Activated naive CD4-positive, alpha-beta T cell treated with anti-CD3 and anti-CD28 coated beads, Interleukin-2, amount 10 ng/mL, durations not matched to agents 7 days and 5 days (primary cell): ENCODE data around the gene CDH12.
"Not testable (repeated sequence)": the region's sequence is repeated elsewhere in the genome, so short reads cannot be mapped to it uniquely, and the experiment has no call there.

ENCODE experiments used
- CTCF ChIA-PET: fragments of 350-600 bp; sonication (Branson Sonifier 250); formaldehyde crosslinking; loops from one replicate; lab custom pipeline; 2021; ENCODE audit warnings: antibody characterized with exemption; lab: Charles Lee
- DNase-seq: peaks from one replicate; pipeline ENCODE4 v3.0.0-alpha.2; 2020
- H3K27ac Mint-ChIP-seq: one replicate; pipeline ENCODE4 v1.8.0; 2021; ENCODE audit warnings: mild to moderate bottlenecking, moderate library complexity, mixed read lengths
- H3K27me3 Mint-ChIP-seq: one replicate; pipeline ENCODE4 v1.8.0; 2021; ENCODE audit warnings: mild to moderate bottlenecking, mixed read lengths
- H3K36me3 Mint-ChIP-seq: one replicate; pipeline ENCODE4 v1.8.0; 2021; ENCODE audit warnings: mixed read lengths
- H3K4me1 Mint-ChIP-seq: one replicate; pipeline ENCODE4 v1.8.0; 2021; ENCODE audit warnings: mixed read lengths
- H3K4me3 Mint-ChIP-seq: one replicate; pipeline ENCODE4 v1.8.0; 2021; ENCODE audit warnings: mild to moderate bottlenecking, moderate library complexity, mixed read lengths
- H3K9me3 Mint-ChIP-seq: one replicate; pipeline ENCODE4 v1.8.0; 2021; ENCODE audit warnings: mixed read lengths

Gene CDH12

GRCh38 chr5:22651355-22651754, 201.8 kb downstream of the CDH12 start:
- no peak overlapping the region for H3K4me3 Mint-ChIP-seq
- no peak overlapping the region for H3K27ac Mint-ChIP-seq

GRCh38 chr5:22650511-22650910, 202.6 kb downstream of the CDH12 start:
- peaks cover 8% of the 10 kb centered on the region for H3K9me3 Mint-ChIP-seq
- H3K27ac Mint-ChIP-seq, result no peak overlapping the region
- CTCF ChIA-PET, result no interaction called here
- no peak overlapping the region for H3K4me3 Mint-ChIP-seq
- no peaks in the 10 kb centered on the region for H3K4me1 Mint-ChIP-seq
- no peak for DNase-seq
- H3K36me3 Mint-ChIP-seq, result no peaks in the 10 kb centered on the region
- H3K27me3 Mint-ChIP-seq, result no peaks in the 10 kb centered on the region

More at GRCh38 chr5:22651355-22651754, 201.8 kb downstream of the CDH12 start:
- DNase-seq, result no peak
- CTCF ChIA-PET, result no interaction called here
- Mint-ChIP-seq H3K36me3 (no peaks in the 10 kb centered on the region), H3K27me3 (no peaks in the 10 kb centered on the region), H3K9me3 (peaks cover 10% of the 10 kb centered on the region), H3K4me1 (no peaks in the 10 kb centered on the region)

GRCh38 chr5:22649074-22649473, 204.1 kb downstream of the CDH12 start:
- Mint-ChIP-seq H3K9me3 (peaks cover 7% of the 10 kb centered on the region), H3K4me3 (no peak overlapping the region), H3K27me3 (no peaks in the 10 kb centered on the region), H3K27ac (no peak overlapping the region), H3K36me3 (no peaks in the 10 kb centered on the region), H3K4me1 (no peaks in the 10 kb centered on the region)
- CTCF ChIA-PET, result no interaction called here
- no peak for DNase-seq

- Mint-ChIP-seq H3K36me3 (no peaks in the 10 kb centered on the region), H3K9me3 (peaks cover 2% of the 10 kb centered on the region), H3K4me3 (no peak overlapping the region), H3K4me1 (no peaks in the 10 kb centered on the region), H3K27ac (no peak overlapping the region), H3K27me3 (no peaks in the 10 kb centered on the region)
- DNase-seq, result no peak
- CTCF ChIA-PET, result no interaction called here
Observed at GRCh38 chr5:22644859-22645258, 208.3 kb downstream of the CDH12 start.

- no peak for DNase-seq
- H3K4me3 Mint-ChIP-seq, result no peak overlapping the region
- no peaks in the 10 kb centered on the region for H3K27me3 Mint-ChIP-seq
- H3K9me3 Mint-ChIP-seq, result peaks cover 4% of the 10 kb centered on the region
- no peak overlapping the region for H3K27ac Mint-ChIP-seq
- no peaks in the 10 kb centered on the region for H3K4me1 Mint-ChIP-seq
- no peaks in the 10 kb centered on the region for H3K36me3 Mint-ChIP-seq
- CTCF ChIA-PET, result no interaction called here
Observed at GRCh38 chr5:22643356-22643755, 209.8 kb downstream of the CDH12 start.

- H3K36me3 Mint-ChIP-seq, result no peaks in the 10 kb centered on the region
- H3K27ac Mint-ChIP-seq, result no peak overlapping the region
- H3K9me3 Mint-ChIP-seq, result peaks cover 6% of the 10 kb centered on the region
- H3K27me3 Mint-ChIP-seq, result no peaks in the 10 kb centered on the region
- no peak overlapping the region for H3K4me3 Mint-ChIP-seq
- H3K4me1 Mint-ChIP-seq, result no peaks in the 10 kb centered on the region
- CTCF ChIA-PET, result no interaction called here
- no peak for DNase-seq
Observed at GRCh38 chr5:22631683-22632082, 221.5 kb downstream of the CDH12 start.

GRCh38 chr5:22627029-22627428, 226.1 kb downstream of the CDH12 start:
- no peak overlapping the region for H3K27ac Mint-ChIP-seq

GRCh38 chr5:22625451-22625850, 227.7 kb downstream of the CDH12 start:
- H3K36me3 Mint-ChIP-seq, result no peaks in the 10 kb centered on the region
- peaks cover 24% of the 10 kb centered on the region for H3K9me3 Mint-ChIP-seq
- H3K27ac Mint-ChIP-seq, result no peak overlapping the region
- CTCF ChIA-PET, result no interaction called here
- no peak for DNase-seq
- no peaks in the 10 kb centered on the region for H3K27me3 Mint-ChIP-seq
- H3K4me3 Mint-ChIP-seq, result no peak overlapping the region
- H3K4me1 Mint-ChIP-seq, result no peaks in the 10 kb centered on the region

More at GRCh38 chr5:22627029-22627428, 226.1 kb downstream of the CDH12 start:
- H3K4me1 Mint-ChIP-seq, result no peaks in the 10 kb centered on the region
- CTCF ChIA-PET, result no interaction called here
- H3K9me3 Mint-ChIP-seq, result peaks cover 24% of the 10 kb centered on the region
- DNase-seq, result no peak
- H3K4me3 Mint-ChIP-seq, result no peak overlapping the region
- H3K36me3 Mint-ChIP-seq, result no peaks in the 10 kb centered on the region
- H3K27me3 Mint-ChIP-seq, result no peaks in the 10 kb centered on the region

GRCh38 chr5:22621084-22621483, 232.1 kb downstream of the CDH12 start:
- no peaks in the 10 kb centered on the region for H3K27me3 Mint-ChIP-seq

GRCh38 chr5:22615964-22616363, 237.2 kb downstream of the CDH12 start:
- H3K27me3 Mint-ChIP-seq, result no peaks in the 10 kb centered on the region
- H3K9me3 Mint-ChIP-seq, result peaks cover 1% of the 10 kb centered on the region
- no peak for DNase-seq
- CTCF ChIA-PET, result no interaction called here
- H3K4me1 Mint-ChIP-seq, result no peaks in the 10 kb centered on the region
- no peaks in the 10 kb centered on the region for H3K36me3 Mint-ChIP-seq
- H3K4me3 Mint-ChIP-seq, result no peak overlapping the region
- no peak overlapping the region for H3K27ac Mint-ChIP-seq

More at GRCh38 chr5:22621084-22621483, 232.1 kb downstream of the CDH12 start:
- Mint-ChIP-seq H3K9me3 (peaks cover 18% of the 10 kb centered on the region), H3K36me3 (no peaks in the 10 kb centered on the region), H3K4me3 (no peak overlapping the region), H3K4me1 (no peaks in the 10 kb centered on the region), H3K27ac (no peak overlapping the region)
- CTCF ChIA-PET, result no interaction called here
- DNase-seq, result no peak

- no peak overlapping the region for H3K4me3 Mint-ChIP-seq
Observed at GRCh38 chr5:22614486-22615094, 238.6 kb downstream of the CDH12 start.

GRCh38 chr5:22612928-22613327, 240.2 kb downstream of the CDH12 start:
- no peaks in the 10 kb centered on the region for H3K36me3 Mint-ChIP-seq
- no peaks in the 10 kb centered on the region for H3K9me3 Mint-ChIP-seq
- no peaks in the 10 kb centered on the region for H3K4me1 Mint-ChIP-seq
- no peaks in the 10 kb centered on the region for H3K27me3 Mint-ChIP-seq
- H3K4me3 Mint-ChIP-seq, result no peak overlapping the region
- no peak for DNase-seq
- H3K27ac Mint-ChIP-seq, result no peak overlapping the region
- CTCF ChIA-PET, result no interaction called here

More at GRCh38 chr5:22614486-22615094, 238.6 kb downstream of the CDH12 start:
- H3K9me3 Mint-ChIP-seq, result peaks cover 1% of the 10 kb centered on the region
- no peak for DNase-seq
- H3K27ac Mint-ChIP-seq, result no peak overlapping the region
- no peaks in the 10 kb centered on the region for H3K27me3 Mint-ChIP-seq
- H3K4me1 Mint-ChIP-seq, result no peaks in the 10 kb centered on the region
- no peaks in the 10 kb centered on the region for H3K36me3 Mint-ChIP-seq
- CTCF ChIA-PET, result no interaction called here

GRCh38 chr5:22611327-22611726, 241.8 kb downstream of the CDH12 start:
- H3K9me3 Mint-ChIP-seq, result peaks cover 10% of the 10 kb centered on the region
- CTCF ChIA-PET, result no interaction called here

GRCh38 chr5:22607498-22607897, 245.6 kb downstream of the CDH12 start:
- CTCF ChIA-PET, H3K36me3 Mint-ChIP-seq, H3K4me3 Mint-ChIP-seq, H3K4me1 Mint-ChIP-seq, H3K27me3 Mint-ChIP-seq, H3K27ac Mint-ChIP-seq, DNase-seq: not testable (repeated sequence)
- peaks cover 11% of the 10 kb centered on the region for H3K9me3 Mint-ChIP-seq

More at GRCh38 chr5:22611327-22611726, 241.8 kb downstream of the CDH12 start:
- Mint-ChIP-seq H3K4me3 (no peak overlapping the region), H3K27ac (no peak overlapping the region), H3K27me3 (no peaks in the 10 kb centered on the region), H3K36me3 (no peaks in the 10 kb centered on the region), H3K4me1 (no peaks in the 10 kb centered on the region)
- no peak for DNase-seq

GRCh38 chr5:22605473-22605872, 247.7 kb downstream of the CDH12 start:
- Mint-ChIP-seq H3K9me3 (peaks cover 11% of the 10 kb centered on the region), H3K4me3 (no peak overlapping the region), H3K36me3 (no peaks in the 10 kb centered on the region), H3K4me1 (no peaks in the 10 kb centered on the region), H3K27ac (no peak overlapping the region), H3K27me3 (no peaks in the 10 kb centered on the region)
- no peak for DNase-seq
- CTCF ChIA-PET, result no interaction called here
